ENCODE results near the gene MTCL1.

Gene MTCL1

GRCh38 chr18:8863427-8863826 is 158.1 kb downstream of the MTCL1 start:
- no peak for DNase-seq (ENCODE audit: low read depth in 2 of 2)

GRCh38 chr18:8865934-8866333 is 160.6 kb downstream of the MTCL1 start:
- no peak for DNase-seq (ENCODE audit: low read depth in 2 of 2)

GRCh38 chr18:8866679-8867078 is 161.3 kb downstream of the MTCL1 start:
- no peak for DNase-seq (ENCODE audit: low read depth in 2 of 2)

GRCh38 chr18:8868276-8868675 is 162.9 kb downstream of the MTCL1 start:
- no peak for DNase-seq (ENCODE audit: low read depth in 2 of 2)

- DNase-seq (ENCODE audit: low read depth in 2 of 2), result no peak
Observed at GRCh38 chr18:8868779-8869415, 163.5 kb downstream of the MTCL1 start.

- DNase-seq (ENCODE audit: low read depth in 2 of 2), result no peak
Observed at GRCh38 chr18:8869696-8870095, 164.3 kb downstream of the MTCL1 start.

GRCh38 chr18:8870528-8870927 is 165.2 kb downstream of the MTCL1 start:
- DNase-seq (ENCODE audit: low read depth in 2 of 2), result no peak

GRCh38 chr18:8871489-8871888 is 166.1 kb downstream of the MTCL1 start:
- DNase-seq (ENCODE audit: low read depth in 2 of 2), result no peak

GRCh38 chr18:8874872-8875271 is 169.5 kb downstream of the MTCL1 start:
- no peak for DNase-seq (ENCODE audit: low read depth in 2 of 2)

- no peak for DNase-seq (ENCODE audit: low read depth in 2 of 2)
Observed at GRCh38 chr18:8876887-8877286, 171.5 kb downstream of the MTCL1 start.

- no peak for DNase-seq (ENCODE audit: low read depth in 2 of 2)
Observed at GRCh38 chr18:8881103-8881502, 175.7 kb downstream of the MTCL1 start.
